Left ventricle myocardium inferior (tissue), 1 donor: ENCODE results near the gene CREB3. TPM values are rescaled to one million over a fixed set of nuclear protein-coding genes. Genes with fewer than 3 reads are reported as not detected.

Experiments
- DNase-seq: peaks from one replicate; pipeline ENCODE4 v3.0.0-alpha.2; 2020
- H3K27ac ChIP-seq: fragments of 200-600 bp; replicated peaks from 2 replicates; pipeline ENCODE4 v1.8.0; 2021
- H3K27me3 ChIP-seq: fragments of 200-600 bp; 2 replicates; pipeline ENCODE4 v1.8.0; 2021; ENCODE audit warnings: low read depth
- H3K36me3 ChIP-seq: fragments of 200-600 bp; 2 replicates; pipeline ENCODE4 v1.8.0; 2021
- H3K4me1 ChIP-seq: fragments of 200-600 bp; 2 replicates; pipeline ENCODE4 v1.8.0; 2021
- H3K4me3 ChIP-seq: fragments of 200-600 bp; 2 replicates; pipeline ENCODE4 v1.8.0; 2021; ENCODE audit warnings: mild to moderate bottlenecking, moderate library complexity
- H3K9me3 ChIP-seq: fragments of 200-600 bp; replicated peaks from 2 replicates; pipeline ENCODE4 v1.8.0; 2021
- intact Hi-C: fragments of 100-400 bp; cut with micrococcal nuclease; formaldehyde crosslinking; loops from one replicate; pipeline ENCODE4 v1.11.0; 2022
- total RNA-seq: library from RNA; stranded (reverse); fragmentation: NEBNext Ultra II Directional; extraction: Animal tissue kit (Norgen Biotek cat#: 25700); gene quantifications from one replicate; pipeline ENCODE4 v1.2.1, GENCODE V29; 2021
- TF ChIP-seq, protein P1 (sequence below): fragments of 200-600 bp; IDR thresholded peaks from 2 replicates; pipeline ENCODE4 v1.8.0; 2021; ENCODE audit warnings: antibody characterized with exemption, mild to moderate bottlenecking, borderline replicate concordance
- donor health status: DM: no; HTN: yes; CAD: no; lungs with severe emphysema.

CREB3 gene
- total RNA-seq, 1 donor from 2014 or later: 20.6 TPM

DNA sequence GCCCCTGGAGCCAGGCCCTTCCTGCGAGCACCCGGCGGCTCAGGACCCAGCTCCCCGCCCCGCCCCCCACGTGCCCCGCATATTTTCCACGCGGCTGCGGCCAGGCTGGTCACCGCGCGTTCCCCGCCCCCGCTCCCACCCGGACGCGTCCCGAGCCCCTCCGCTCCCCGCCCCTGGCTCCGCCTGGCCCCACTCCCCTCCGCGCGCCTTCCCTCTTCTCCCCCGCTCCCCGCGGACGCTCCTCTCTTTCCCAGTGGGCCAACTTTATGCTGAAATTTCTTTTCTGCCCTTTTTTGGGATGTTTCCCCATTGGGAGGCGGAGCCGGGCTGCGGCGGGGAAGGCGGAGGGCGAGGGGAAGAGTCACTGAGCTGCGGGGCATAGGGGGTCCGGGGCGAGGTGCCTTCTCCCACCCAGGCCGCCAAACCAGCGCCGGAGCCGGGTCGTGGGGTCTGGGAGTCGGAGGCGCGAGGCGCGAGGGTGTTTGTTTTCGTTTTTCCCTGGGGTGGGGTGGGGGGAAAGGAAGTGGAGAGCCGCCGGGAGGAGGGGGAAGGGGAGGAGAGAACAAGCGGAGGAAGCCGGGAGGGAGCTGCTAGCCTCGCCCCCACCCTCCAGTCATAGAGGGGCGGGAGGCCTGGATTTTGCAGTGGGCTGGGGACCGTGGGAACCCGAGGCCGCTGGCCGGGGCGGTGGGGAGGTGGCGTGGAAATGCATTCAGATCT, 41.7 kb upstream of the CREB3 start:
- Histone ChIP-seq H3K4me3 (peak overlapping the region; percentile 78), H3K36me3 (peaks cover 13% of the 10 kb centered on the region), H3K9me3 (no peaks in the 10 kb centered on the region), H3K27me3 (no peaks in the 10 kb centered on the region), H3K27ac (peak overlapping the region; percentile 98), H3K4me1 (peaks cover 57% of the 10 kb centered on the region)
- peak; percentile 87 for DNase-seq
- TF ChIP-seq, protein P1, sequence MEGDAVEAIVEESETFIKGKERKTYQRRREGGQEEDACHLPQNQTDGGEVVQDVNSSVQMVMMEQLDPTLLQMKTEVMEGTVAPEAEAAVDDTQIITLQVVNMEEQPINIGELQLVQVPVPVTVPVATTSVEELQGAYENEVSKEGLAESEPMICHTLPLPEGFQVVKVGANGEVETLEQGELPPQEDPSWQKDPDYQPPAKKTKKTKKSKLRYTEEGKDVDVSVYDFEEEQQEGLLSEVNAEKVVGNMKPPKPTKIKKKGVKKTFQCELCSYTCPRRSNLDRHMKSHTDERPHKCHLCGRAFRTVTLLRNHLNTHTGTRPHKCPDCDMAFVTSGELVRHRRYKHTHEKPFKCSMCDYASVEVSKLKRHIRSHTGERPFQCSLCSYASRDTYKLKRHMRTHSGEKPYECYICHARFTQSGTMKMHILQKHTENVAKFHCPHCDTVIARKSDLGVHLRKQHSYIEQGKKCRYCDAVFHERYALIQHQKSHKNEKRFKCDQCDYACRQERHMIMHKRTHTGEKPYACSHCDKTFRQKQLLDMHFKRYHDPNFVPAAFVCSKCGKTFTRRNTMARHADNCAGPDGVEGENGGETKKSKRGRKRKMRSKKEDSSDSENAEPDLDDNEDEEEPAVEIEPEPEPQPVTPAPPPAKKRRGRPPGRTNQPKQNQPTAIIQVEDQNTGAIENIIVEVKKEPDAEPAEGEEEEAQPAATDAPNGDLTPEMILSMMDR: no peak
- intact Hi-C loops: loop anchor here (5.0 kb wide), 1 partner anchor 33 kb away; the partner anchor contains the start of genes CCDC107 and RMRP

DNA sequence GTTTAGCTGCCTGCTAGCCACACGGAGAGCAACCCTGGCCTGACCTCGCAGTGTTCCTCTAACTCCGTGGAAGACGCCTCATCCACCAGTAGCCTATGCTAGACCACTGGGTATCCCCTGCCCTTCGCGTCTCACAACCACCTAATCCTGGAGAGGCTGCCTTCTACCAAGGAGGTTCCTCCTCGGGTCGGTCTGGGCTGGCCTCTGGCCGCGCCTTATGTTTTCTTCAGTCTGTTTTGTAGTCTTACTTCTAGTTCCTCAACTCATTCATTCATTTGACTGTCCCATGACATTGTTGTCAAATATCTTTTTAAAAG, 41.2 kb upstream of the CREB3 start:
- H3K36me3 ChIP-seq: peaks cover 16% of the 10 kb centered on the region
- H3K27ac ChIP-seq: peak overlapping the region; percentile 98
- TF ChIP-seq, protein P1: no peak
- intact Hi-C loops: loop anchor here (5.0 kb wide), 1 partner anchor 34 kb away; the partner anchor contains the start of genes CCDC107 and RMRP
- peak overlapping the region; percentile 78 for H3K4me3 ChIP-seq
- no peaks in the 10 kb centered on the region for H3K9me3 ChIP-seq
- no peak for DNase-seq
- no peaks in the 10 kb centered on the region for H3K27me3 ChIP-seq
- peaks cover 54% of the 10 kb centered on the region for H3K4me1 ChIP-seq

DNA sequence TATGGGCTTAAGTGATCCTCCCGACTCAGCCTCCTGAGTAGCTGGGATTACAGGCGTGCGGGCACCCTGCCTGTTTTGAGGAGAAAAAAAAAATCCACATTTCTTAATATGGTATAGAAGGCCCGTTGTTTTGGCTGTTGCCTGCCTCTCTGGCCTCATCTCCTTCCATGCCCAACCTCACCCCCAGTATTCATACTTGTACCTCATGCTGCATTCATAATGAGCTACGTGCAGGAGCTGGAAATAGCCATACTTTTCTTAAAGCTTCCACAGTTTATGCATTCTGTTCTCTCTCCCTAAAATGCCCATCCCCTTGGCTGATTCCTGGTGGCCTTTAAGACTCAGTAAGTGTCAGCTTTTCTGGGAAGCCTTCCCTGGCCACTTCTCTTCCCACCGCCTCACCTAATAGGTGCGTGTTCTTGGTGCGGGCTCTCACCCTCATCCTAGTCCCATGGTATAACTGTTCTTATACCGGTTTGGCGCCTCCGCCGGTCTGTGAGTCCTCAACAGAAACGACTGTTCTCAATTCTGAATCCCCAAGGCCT, 40.6 kb upstream of the CREB3 start:
- Histone ChIP-seq H3K36me3 (peaks cover 21% of the 10 kb centered on the region), H3K4me1 (peaks cover 54% of the 10 kb centered on the region), H3K27ac (peak overlapping the region; percentile 98), H3K4me3 (no peak overlapping the region), H3K27me3 (no peaks in the 10 kb centered on the region), H3K9me3 (no peaks in the 10 kb centered on the region)
- intact Hi-C loops: loop anchor here (5.0 kb wide), 1 partner anchor 35 kb away; the partner anchor contains the start of genes CCDC107 and RMRP
- TF ChIP-seq, protein P1: no peak
- DNase-seq: no peak

DNA sequence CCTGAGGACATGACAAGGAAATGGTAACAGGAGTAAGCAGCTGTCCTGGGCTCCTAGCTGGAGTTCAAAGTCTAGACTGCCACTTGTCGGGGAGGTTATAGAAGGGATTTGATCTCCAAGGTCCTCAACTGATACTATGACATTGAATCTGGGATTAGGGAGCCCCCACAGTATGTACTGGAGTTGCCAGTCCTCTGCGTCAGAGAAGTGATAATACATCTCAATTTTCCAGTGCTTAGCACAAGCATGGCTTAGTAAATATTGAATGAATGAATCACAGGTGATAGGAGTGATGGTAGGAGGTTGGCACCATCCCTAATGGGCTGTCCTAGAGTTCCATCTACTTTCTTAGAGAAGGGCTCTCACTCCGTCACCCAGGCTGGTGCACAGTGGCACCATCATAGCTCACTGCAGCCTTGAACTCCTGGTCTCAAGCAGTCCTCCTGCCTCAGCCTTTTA, 36.5 kb upstream of the CREB3 start:
- no peaks in the 10 kb centered on the region for H3K27me3 ChIP-seq
- intact Hi-C loops: no loop called here
- TF ChIP-seq, protein P1: no peak
- peaks cover 33% of the 10 kb centered on the region for H3K4me1 ChIP-seq
- peaks cover 55% of the 10 kb centered on the region for H3K36me3 ChIP-seq
- no peak for DNase-seq
- no peak overlapping the region for H3K4me3 ChIP-seq
- H3K9me3 ChIP-seq: no peaks in the 10 kb centered on the region
- H3K27ac ChIP-seq: peak overlapping the region; percentile 54

DNA sequence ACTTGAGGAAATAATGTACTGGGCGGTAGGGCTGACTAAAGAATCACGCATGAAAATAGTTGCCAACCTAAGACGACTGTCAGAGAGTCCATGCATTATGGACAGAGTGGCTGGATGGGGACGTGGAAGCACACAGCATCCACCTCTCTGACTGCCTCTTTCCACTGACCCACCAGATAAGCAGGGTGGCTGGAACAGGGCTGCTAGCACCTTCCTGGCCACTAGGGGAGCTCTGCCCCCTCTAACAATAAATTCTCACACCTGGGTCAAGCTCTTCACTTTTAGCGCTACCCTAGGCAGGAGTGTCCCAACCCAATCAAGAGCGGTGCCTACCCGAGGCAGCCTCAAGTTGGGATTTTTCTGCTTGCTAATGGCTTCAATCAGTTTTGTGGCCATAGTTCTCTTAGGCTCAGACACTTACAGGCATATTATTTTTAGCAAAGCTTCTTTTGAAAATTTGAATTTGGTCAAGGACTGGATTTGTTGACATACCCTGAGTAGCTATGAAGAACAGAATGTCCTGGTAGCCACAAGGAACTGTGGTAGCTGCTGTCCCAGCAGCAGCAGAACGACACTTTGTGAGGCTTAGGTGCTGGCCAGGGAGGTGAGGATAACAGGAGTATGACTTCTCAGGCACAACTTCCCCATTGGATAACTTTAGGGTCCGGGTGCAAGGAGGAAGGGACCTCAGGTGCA, 35.8 kb upstream of the CREB3 start:
- TF ChIP-seq, protein P1: peak; percentile 94
- Histone ChIP-seq H3K4me3 (no peak overlapping the region), H3K36me3 (peaks cover 62% of the 10 kb centered on the region), H3K27me3 (no peaks in the 10 kb centered on the region), H3K4me1 (peaks cover 33% of the 10 kb centered on the region), H3K9me3 (no peaks in the 10 kb centered on the region), H3K27ac (peak overlapping the region; percentile 54)
- peak; percentile 48 for DNase-seq
- intact Hi-C loops: no loop called here
